SK-N-SH (cell line): Measurements from ENCODE around the gene TIMM17B.

ENCODE experiments used
- CHD2 ChIP-seq: fragments of 150-350 bp; IDR thresholded peaks from 2 replicates; pipeline ENCODE4 v1.6.1; 2018; ENCODE audit warnings: low read length; ENCODE audit not compliant: partially characterized antibody
- FOSL2 ChIP-seq: IDR thresholded peaks from 2 replicates; pipeline ENCODE4 v1.4.0; 2012; ENCODE audit warnings: low read depth, mild to moderate bottlenecking, moderate library complexity, borderline replicate concordance
- GABPA ChIP-seq: IDR thresholded peaks from 2 replicates; pipeline ENCODE4 v1.4.0; 2012; ENCODE audit warnings: low read depth, mild to moderate bottlenecking
- JUND ChIP-seq: IDR thresholded peaks from 2 replicates; pipeline ENCODE4 v1.4.0; 2012
- POLR2AphosphoS5 ChIP-seq: IDR thresholded peaks from 2 replicates; pipeline ENCODE4 v1.6.1; 2012; ENCODE audit warnings: low read depth, low read length
- RAD21 ChIP-seq: IDR thresholded peaks from 2 replicates; pipeline ENCODE4 v1.6.1; 2012; ENCODE audit warnings: mild to moderate bottlenecking, low read length
- RFX5 ChIP-seq: IDR thresholded peaks from 2 replicates; pipeline ENCODE4 v1.6.1; 2012; ENCODE audit warnings: mild to moderate bottlenecking, improper control_type of control experiment, low read length
- TF ChIP-seq, protein P1 (sequence below): fragments of 200-600 bp; sonication (generic); IDR thresholded peaks from 2 replicates; pipeline ENCODE4 v1.6.1; 2017; ENCODE audit warnings: antibody characterized with exemption, mild to moderate bottlenecking, moderate library complexity
- TF ChIP-seq, protein P2 (sequence below): IDR thresholded peaks from 2 replicates; pipeline ENCODE4 v1.6.1; 2012; ENCODE audit warnings: mild to moderate bottlenecking, low read depth, low read length, moderate library complexity
- TF ChIP-seq, protein P3 (sequence below): IDR thresholded peaks from 2 replicates; pipeline ENCODE4 v1.4.0; 2012; ENCODE audit warnings: low read depth, borderline replicate concordance
- TF ChIP-seq, protein P4 (sequence below): IDR thresholded peaks from 2 replicates; pipeline ENCODE4 v1.4.0; 2012; ENCODE audit warnings: low read depth

DNA sequence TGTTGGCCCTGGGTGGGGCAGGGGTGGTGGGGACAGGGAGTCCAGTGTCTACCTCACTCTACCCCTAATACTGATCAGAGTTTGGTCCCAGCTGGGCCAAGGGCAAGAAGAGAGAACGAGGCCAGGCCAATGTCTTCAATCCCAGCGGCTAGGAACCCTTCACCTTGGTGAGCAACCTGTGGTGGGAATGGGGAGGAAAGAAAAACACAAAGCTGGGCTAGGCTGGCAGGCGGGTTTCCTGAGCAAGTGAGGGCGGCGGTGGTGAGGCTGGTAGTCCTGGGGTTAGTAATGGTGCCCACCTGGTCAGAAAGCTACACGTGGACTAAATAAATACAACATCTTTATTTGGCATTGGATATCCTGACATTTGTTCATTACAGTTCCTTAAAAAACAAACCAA lies 5.7 kb upstream of the TIMM17B start:
- TF ChIP-seq, protein P1, sequence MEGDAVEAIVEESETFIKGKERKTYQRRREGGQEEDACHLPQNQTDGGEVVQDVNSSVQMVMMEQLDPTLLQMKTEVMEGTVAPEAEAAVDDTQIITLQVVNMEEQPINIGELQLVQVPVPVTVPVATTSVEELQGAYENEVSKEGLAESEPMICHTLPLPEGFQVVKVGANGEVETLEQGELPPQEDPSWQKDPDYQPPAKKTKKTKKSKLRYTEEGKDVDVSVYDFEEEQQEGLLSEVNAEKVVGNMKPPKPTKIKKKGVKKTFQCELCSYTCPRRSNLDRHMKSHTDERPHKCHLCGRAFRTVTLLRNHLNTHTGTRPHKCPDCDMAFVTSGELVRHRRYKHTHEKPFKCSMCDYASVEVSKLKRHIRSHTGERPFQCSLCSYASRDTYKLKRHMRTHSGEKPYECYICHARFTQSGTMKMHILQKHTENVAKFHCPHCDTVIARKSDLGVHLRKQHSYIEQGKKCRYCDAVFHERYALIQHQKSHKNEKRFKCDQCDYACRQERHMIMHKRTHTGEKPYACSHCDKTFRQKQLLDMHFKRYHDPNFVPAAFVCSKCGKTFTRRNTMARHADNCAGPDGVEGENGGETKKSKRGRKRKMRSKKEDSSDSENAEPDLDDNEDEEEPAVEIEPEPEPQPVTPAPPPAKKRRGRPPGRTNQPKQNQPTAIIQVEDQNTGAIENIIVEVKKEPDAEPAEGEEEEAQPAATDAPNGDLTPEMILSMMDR: no peak
- TF ChIP-seq, protein P2, sequence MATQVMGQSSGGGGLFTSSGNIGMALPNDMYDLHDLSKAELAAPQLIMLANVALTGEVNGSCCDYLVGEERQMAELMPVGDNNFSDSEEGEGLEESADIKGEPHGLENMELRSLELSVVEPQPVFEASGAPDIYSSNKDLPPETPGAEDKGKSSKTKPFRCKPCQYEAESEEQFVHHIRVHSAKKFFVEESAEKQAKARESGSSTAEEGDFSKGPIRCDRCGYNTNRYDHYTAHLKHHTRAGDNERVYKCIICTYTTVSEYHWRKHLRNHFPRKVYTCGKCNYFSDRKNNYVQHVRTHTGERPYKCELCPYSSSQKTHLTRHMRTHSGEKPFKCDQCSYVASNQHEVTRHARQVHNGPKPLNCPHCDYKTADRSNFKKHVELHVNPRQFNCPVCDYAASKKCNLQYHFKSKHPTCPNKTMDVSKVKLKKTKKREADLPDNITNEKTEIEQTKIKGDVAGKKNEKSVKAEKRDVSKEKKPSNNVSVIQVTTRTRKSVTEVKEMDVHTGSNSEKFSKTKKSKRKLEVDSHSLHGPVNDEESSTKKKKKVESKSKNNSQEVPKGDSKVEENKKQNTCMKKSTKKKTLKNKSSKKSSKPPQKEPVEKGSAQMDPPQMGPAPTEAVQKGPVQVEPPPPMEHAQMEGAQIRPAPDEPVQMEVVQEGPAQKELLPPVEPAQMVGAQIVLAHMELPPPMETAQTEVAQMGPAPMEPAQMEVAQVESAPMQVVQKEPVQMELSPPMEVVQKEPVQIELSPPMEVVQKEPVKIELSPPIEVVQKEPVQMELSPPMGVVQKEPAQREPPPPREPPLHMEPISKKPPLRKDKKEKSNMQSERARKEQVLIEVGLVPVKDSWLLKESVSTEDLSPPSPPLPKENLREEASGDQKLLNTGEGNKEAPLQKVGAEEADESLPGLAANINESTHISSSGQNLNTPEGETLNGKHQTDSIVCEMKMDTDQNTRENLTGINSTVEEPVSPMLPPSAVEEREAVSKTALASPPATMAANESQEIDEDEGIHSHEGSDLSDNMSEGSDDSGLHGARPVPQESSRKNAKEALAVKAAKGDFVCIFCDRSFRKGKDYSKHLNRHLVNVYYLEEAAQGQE: no peak
- TF ChIP-seq, protein P3, sequence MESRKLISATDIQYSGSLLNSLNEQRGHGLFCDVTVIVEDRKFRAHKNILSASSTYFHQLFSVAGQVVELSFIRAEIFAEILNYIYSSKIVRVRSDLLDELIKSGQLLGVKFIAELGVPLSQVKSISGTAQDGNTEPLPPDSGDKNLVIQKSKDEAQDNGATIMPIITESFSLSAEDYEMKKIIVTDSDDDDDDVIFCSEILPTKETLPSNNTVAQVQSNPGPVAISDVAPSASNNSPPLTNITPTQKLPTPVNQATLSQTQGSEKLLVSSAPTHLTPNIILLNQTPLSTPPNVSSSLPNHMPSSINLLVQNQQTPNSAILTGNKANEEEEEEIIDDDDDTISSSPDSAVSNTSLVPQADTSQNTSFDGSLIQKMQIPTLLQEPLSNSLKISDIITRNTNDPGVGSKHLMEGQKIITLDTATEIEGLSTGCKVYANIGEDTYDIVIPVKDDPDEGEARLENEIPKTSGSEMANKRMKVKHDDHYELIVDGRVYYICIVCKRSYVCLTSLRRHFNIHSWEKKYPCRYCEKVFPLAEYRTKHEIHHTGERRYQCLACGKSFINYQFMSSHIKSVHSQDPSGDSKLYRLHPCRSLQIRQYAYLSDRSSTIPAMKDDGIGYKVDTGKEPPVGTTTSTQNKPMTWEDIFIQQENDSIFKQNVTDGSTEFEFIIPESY: no peak
- TF ChIP-seq RAD21 (no peak), RFX5 (no peak), POLR2AphosphoS5 (no peak), FOSL2 (no peak), GABPA (no peak), JUND (no peak), CHD2 (no peak)
- TF ChIP-seq, protein P4, sequence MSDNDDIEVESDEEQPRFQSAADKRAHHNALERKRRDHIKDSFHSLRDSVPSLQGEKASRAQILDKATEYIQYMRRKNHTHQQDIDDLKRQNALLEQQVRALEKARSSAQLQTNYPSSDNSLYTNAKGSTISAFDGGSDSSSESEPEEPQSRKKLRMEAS: no peak
